Measurements from ENCODE around the gene PROSER1.

PROSER1 gene

GRCh38 chr13:39058040-39058439, 20.2 kb upstream of the PROSER1 start:
- Histone ChIP-seq H3K79me2 (no peaks in the 10 kb centered on the region), H3K36me3 (ENCODE audit: control insufficient read depth, insufficient read depth, low read length) (no peaks in the 10 kb centered on the region), H3K4me3 (ENCODE audit: low read depth, low read length) (no peak overlapping the region), H3K27ac (no peak overlapping the region), H3K9ac (no peak overlapping the region), H3K4me2 (ENCODE audit: low read length) (no peak overlapping the region), H3K27me3 (ENCODE audit: control insufficient read depth, insufficient read depth, low read length) (no peaks in the 10 kb centered on the region), H3K4me1 (no peaks in the 10 kb centered on the region), H3K9me3 (ENCODE audit: control insufficient read depth, low read length) (no peaks in the 10 kb centered on the region), H2AFZ (no peak overlapping the region)
- no peak for TF ChIP-seq CTCF (IDR thresholded peaks at IDR 0.05)

GRCh38 chr13:39056018-39056417, 18.1 kb upstream of the PROSER1 start:
- H3K27me3 ChIP-seq (ENCODE audit: control insufficient read depth, insufficient read depth, low read length): no peaks in the 10 kb centered on the region
- H3K36me3 ChIP-seq (ENCODE audit: control insufficient read depth, insufficient read depth, low read length): no peaks in the 10 kb centered on the region
- H3K9ac ChIP-seq: no peak overlapping the region
- H3K27ac ChIP-seq: no peak overlapping the region
- no peaks in the 10 kb centered on the region for H3K79me2 ChIP-seq
- no peaks in the 10 kb centered on the region for H3K9me3 ChIP-seq (ENCODE audit: control insufficient read depth, low read length)
- no peaks in the 10 kb centered on the region for H3K4me1 ChIP-seq
- H2AFZ ChIP-seq: no peak overlapping the region
- TF ChIP-seq CTCF (IDR thresholded peaks at IDR 0.05): no peak
- no peak overlapping the region for H3K4me2 ChIP-seq (ENCODE audit: low read length)
- H3K4me3 ChIP-seq (ENCODE audit: low read depth, low read length): no peak overlapping the region

- Histone ChIP-seq H2AFZ (no peak overlapping the region), H3K4me3 (ENCODE audit: low read depth, low read length) (no peak overlapping the region), H3K9ac (no peak overlapping the region), H3K4me2 (ENCODE audit: low read length) (no peak overlapping the region), H3K4me1 (no peaks in the 10 kb centered on the region), H3K27ac (no peak overlapping the region), H3K79me2 (no peaks in the 10 kb centered on the region), H3K9me3 (ENCODE audit: control insufficient read depth, low read length) (no peaks in the 10 kb centered on the region), H3K36me3 (ENCODE audit: control insufficient read depth, insufficient read depth, low read length) (no peaks in the 10 kb centered on the region), H3K27me3 (ENCODE audit: control insufficient read depth, insufficient read depth, low read length) (no peaks in the 10 kb centered on the region)
- TF ChIP-seq CTCF (IDR thresholded peaks at IDR 0.05): no peak
Observed at GRCh38 chr13:39054112-39054511, 16.2 kb upstream of the PROSER1 start.

- H3K4me3 ChIP-seq (ENCODE audit: low read depth, low read length): no peak overlapping the region
- H3K79me2 ChIP-seq: no peaks in the 10 kb centered on the region
- no peak overlapping the region for H3K4me2 ChIP-seq (ENCODE audit: low read length)
- H3K9ac ChIP-seq: no peak overlapping the region
- H3K27ac ChIP-seq: no peak overlapping the region
- no peaks in the 10 kb centered on the region for H3K27me3 ChIP-seq (ENCODE audit: control insufficient read depth, insufficient read depth, low read length)
- no peak overlapping the region for H2AFZ ChIP-seq
- TF ChIP-seq CTCF (IDR thresholded peaks at IDR 0.05): no peak
- no peaks in the 10 kb centered on the region for H3K36me3 ChIP-seq (ENCODE audit: control insufficient read depth, insufficient read depth, low read length)
- no peaks in the 10 kb centered on the region for H3K4me1 ChIP-seq
- H3K9me3 ChIP-seq (ENCODE audit: control insufficient read depth, low read length): no peaks in the 10 kb centered on the region
Observed at GRCh38 chr13:39052944-39053343, 15.1 kb upstream of the PROSER1 start.

GRCh38 chr13:39051157-39051556, 13.3 kb upstream of the PROSER1 start:
- TF ChIP-seq CTCF (IDR thresholded peaks at IDR 0.05): no peak
- H3K4me3 ChIP-seq (ENCODE audit: low read depth, low read length): no peak overlapping the region
- H3K4me2 ChIP-seq (ENCODE audit: low read length): no peak overlapping the region
- H2AFZ ChIP-seq: no peak overlapping the region
- H3K9me3 ChIP-seq (ENCODE audit: control insufficient read depth, low read length): no peaks in the 10 kb centered on the region
- no peaks in the 10 kb centered on the region for H3K4me1 ChIP-seq
- H3K79me2 ChIP-seq: no peaks in the 10 kb centered on the region
- no peaks in the 10 kb centered on the region for H3K36me3 ChIP-seq (ENCODE audit: control insufficient read depth, insufficient read depth, low read length)
- H3K27me3 ChIP-seq (ENCODE audit: control insufficient read depth, insufficient read depth, low read length): no peaks in the 10 kb centered on the region
- H3K27ac ChIP-seq: no peak overlapping the region
- H3K9ac ChIP-seq: no peak overlapping the region
